NB4 (cell line): Measurements from ENCODE around the gene FBXW11.
A peak's percentile ranks its signal among the peaks of the same experiment; 100 is the strongest.

ENCODE experiments used
- DNase-seq: peaks from one replicate; pipeline ENCODE4 v3.0.0; 2010; ENCODE audit warnings: low read depth
- H3K4me3 ChIP-seq: one replicate; pipeline ENCODE4 v1.5.1; 2011; ENCODE audit warnings: mild to moderate bottlenecking, low read depth, low read length, moderate library complexity
- MYC ChIP-seq: IDR thresholded peaks from 2 replicates; pipeline ENCODE4 v1.6.1; 2011; ENCODE audit warnings: low read depth, low read length
- POLR2A ChIP-seq: IDR thresholded peaks from 2 replicates; pipeline ENCODE4 v1.6.1; 2011; ENCODE audit warnings: mild to moderate bottlenecking; ENCODE audit not compliant: insufficient read length; ENCODE audit errors: extremely low read depth
- TF ChIP-seq, protein P1 (sequence below): IDR thresholded peaks from 2 replicates; pipeline ENCODE4 v1.6.1; 2011; ENCODE audit warnings: low read depth, low read length
- TF ChIP-seq, protein P2 (sequence below): IDR thresholded peaks from one replicate; pipeline ENCODE4 v1.5.1; 2012; ENCODE audit warnings: low read depth, low read length

The FBXW11 gene

DNA sequence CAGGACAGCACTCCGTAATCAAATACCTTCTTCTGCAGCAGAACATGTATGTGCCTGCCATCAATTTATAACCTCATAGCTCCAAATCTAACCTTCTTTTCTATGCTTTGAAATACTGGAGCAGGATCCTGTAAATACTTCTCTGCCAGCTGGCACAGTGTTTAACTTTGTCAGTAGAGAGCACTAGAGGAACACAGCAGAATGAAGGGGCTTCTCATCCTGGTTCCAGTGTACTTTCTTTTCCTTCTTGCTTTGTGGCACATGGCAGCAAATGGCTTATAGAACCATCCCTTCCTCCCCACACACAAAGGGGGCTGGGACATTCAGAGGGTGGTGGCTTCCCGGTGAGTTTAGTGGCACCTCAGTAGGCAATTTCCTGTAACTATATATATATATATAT lies 3.8 kb upstream of the FBXW11 start:
- H3K4me3 ChIP-seq = no peak overlapping the region
- peak; percentile 46 for DNase-seq
- TF ChIP-seq POLR2A (no peak), MYC (peak; percentile 35; the same call in 1 of the 2 replicates)
- TF ChIP-seq, protein P1, sequence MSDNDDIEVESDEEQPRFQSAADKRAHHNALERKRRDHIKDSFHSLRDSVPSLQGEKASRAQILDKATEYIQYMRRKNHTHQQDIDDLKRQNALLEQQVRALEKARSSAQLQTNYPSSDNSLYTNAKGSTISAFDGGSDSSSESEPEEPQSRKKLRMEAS = no peak
- TF ChIP-seq, protein P2, sequence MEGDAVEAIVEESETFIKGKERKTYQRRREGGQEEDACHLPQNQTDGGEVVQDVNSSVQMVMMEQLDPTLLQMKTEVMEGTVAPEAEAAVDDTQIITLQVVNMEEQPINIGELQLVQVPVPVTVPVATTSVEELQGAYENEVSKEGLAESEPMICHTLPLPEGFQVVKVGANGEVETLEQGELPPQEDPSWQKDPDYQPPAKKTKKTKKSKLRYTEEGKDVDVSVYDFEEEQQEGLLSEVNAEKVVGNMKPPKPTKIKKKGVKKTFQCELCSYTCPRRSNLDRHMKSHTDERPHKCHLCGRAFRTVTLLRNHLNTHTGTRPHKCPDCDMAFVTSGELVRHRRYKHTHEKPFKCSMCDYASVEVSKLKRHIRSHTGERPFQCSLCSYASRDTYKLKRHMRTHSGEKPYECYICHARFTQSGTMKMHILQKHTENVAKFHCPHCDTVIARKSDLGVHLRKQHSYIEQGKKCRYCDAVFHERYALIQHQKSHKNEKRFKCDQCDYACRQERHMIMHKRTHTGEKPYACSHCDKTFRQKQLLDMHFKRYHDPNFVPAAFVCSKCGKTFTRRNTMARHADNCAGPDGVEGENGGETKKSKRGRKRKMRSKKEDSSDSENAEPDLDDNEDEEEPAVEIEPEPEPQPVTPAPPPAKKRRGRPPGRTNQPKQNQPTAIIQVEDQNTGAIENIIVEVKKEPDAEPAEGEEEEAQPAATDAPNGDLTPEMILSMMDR = peak; percentile 11

DNA sequence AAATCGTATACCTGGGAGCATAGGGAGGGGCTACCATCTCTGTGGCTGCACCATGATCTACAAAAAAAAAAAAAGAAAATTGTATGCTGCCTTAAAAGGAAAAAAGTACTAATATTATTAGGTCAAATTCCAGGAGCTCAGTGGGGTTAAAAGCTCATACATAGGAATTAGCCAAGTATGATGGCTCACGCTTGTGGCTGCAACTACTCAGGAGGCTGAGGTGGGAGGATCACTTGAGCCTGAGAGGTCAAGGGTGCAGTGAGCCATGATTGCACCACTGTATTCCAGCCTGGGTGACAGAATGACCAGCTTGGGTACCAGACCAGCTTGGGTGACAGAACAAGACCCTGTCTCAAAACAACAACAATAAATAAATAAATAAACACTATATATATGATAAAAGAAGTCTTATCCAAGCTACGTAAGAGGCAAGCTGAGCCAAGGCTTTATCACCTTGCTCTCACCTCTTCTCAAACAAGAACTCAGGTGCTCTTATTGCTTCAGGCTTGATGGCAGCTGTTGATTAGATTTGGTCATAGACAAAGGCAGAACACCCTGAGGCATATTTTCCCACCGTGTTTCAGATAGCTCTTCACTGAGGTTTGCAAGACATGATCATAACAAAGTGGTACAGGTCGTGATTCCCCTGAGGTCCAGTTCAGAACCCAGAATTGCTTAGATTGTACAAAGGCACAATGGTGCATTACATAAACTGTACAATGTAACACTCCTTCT lies 3.3 kb upstream of the FBXW11 start:
- no peak for TF ChIP-seq MYC
- TF ChIP-seq, protein P1 = no peak
- TF ChIP-seq, protein P2 = no peak
- TF ChIP-seq POLR2A = no peak
- DNase-seq = no peak
- H3K4me3 ChIP-seq = no peak overlapping the region

DNA sequence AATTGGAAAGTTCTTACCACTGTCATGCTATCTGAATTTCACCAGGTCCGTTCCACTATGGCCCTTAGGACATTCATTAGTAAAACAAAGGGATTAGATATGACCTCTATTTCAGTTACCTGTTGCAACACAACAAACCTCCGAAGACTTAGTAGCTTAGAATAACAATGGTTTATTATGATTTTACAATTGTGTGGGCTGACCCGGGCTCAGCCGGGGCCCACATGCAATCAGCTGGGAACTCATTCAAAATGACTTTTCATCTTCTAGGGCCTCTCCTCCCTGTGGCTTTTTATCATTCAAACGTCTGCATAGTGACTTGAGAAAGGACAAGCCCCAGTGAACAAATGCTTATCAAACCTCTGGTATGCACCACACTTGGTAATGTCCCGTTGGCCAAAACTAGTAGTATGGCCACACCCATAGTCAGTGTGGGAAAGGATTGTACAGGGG lies 2.3 kb upstream of the FBXW11 start:
- DNase-seq = peak; percentile 46
- TF ChIP-seq, protein P1 = no peak
- TF ChIP-seq, protein P2 = no peak
- TF ChIP-seq POLR2A (no peak), MYC (no peak)
- no peak overlapping the region for H3K4me3 ChIP-seq

DNA sequence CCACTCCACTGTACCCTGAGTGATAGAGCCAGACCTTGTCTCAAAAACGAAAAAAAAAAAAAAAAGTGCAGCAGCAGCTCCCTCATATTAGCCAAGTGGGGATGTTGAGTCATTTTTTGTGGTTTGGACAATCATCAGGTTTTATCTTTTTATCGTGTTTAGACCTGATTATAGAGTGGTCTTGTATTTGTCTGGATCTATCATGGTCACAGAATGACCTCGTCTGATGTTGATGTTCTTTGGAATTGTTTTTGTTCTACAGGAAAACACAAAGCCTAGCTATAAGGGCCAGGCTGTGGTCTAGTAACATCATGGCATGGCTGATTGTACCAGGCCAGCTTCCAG lies 1.6 kb upstream of the FBXW11 start:
- H3K4me3 ChIP-seq = peak overlapping the region; percentile 90
- TF ChIP-seq MYC (no peak), POLR2A (no peak)
- TF ChIP-seq, protein P2 = no peak
- TF ChIP-seq, protein P1 = no peak
- no peak for DNase-seq

DNA sequence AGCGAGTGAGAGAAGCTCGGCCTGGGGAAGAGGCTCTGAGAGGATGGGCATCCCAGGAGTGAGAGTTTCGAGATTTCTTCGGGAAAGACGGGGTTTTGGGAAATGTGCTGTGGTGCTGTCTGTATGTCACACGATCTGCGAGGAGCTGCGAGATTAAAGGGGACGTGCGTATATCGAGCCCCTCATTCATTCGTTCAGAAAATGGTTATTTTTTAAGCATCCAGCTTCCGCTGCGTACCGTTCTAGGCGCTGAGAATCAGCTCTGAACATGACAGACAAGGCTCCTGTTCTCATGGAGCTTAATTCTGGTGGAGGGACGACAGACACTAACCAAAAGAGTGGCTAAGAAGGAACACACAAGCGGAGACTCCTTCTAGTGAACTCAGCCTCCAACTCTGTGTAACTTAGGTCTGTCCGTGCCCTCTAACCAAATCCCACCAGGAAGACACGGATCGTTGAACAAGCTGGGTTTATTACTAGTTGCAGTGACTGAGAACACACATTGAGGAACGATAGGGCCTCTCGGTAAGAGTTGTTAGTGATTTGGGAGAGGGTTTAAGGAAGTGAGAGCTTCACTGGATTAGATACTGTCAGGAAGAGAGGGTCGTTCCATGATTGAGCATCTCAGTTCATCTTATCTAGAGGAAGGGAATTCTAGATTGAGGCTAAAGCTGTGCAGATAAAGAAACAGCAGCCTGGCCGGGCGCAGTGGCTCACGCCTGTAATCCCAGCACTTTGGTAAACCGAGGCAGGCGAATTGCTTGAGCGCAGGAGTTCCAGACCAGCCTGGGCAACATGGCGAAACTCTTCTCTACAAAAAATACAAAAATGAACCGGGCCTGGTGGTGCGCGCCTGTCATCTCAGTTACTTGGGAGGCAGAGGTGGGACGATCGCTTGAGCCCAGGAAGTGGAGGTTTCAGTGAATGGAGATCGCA lies 1.0 kb upstream of the FBXW11 start:
- peak overlapping the region; percentile 90 for H3K4me3 ChIP-seq
- peak; percentile 31 for DNase-seq

More for the DNA sequence above, 1.0 kb upstream of the FBXW11 start:
- TF ChIP-seq, protein P1 = no peak
- TF ChIP-seq, protein P2 = no peak
- TF ChIP-seq MYC (no peak), POLR2A (no peak)
